HG03108 (cell line): Measurements from ENCODE around the gene ATRX.
"Not testable (repeated sequence)": the region's sequence is repeated elsewhere in the genome, so short reads cannot be mapped to it uniquely, and the experiment has no call there.

Experiments
- ATAC-seq: cut with Tn5 transposase; IDR thresholded peaks from one replicate; pipeline ENCODE4 v1.9.1; 2021; ENCODE audit warnings: moderate library complexity; ENCODE audit not compliant: unreplicated experiment

ATRX gene

GRCh38 chrX:77635373-77635772 lies 150.6 kb downstream of the ATRX start:
- ATAC-seq = no peak

- ATAC-seq = no peak
These were observed 157.6 kb downstream of the ATRX start for GRCh38 chrX:77628294-77629025.

DNA sequence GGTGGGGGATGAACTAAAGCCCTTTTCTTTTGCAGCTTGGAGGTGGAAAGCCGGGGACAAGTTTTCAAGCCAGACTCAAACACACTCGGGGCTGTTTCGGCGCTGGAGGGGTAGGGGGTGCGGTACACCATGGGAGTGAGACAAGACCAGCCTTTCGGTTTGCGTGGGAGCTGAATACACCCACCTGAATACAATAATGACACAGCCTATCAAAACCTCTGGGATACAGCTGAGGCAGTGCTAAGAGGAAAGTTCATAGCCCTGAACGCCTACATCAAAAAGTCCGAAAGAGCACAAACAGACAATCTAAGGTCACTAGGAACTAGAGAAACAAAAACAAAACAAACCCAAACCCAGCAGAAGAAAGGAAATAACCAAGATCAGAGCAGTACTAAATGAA lies 163.3 kb downstream of the ATRX start:
- no peak for ATAC-seq

GRCh38 chrX:77622233-77622632 lies 163.8 kb downstream of the ATRX start:
- no peak for ATAC-seq

- ATAC-seq = not testable (repeated sequence)
These were observed 164.6 kb downstream of the ATRX start for GRCh38 chrX:77621453-77621852.

DNA sequence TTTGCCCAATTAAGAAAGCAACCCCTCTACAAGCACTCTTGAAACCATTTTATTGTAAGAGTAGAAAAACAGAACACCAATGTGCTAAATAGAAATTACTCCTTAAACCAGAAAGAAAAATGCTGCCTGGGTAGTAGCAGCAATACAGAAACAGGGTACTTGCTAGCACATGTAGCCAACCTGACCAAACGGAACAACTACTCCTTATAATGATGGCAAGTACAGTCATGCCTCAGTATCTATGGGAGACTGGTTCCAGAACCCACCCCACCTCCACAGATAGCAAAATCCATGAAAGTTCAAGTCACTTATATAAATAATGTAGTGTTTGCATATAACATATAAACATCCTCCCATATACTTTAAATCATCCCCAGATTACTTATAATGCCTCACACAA lies 168.8 kb downstream of the ATRX start:
- ATAC-seq = no peak

DNA sequence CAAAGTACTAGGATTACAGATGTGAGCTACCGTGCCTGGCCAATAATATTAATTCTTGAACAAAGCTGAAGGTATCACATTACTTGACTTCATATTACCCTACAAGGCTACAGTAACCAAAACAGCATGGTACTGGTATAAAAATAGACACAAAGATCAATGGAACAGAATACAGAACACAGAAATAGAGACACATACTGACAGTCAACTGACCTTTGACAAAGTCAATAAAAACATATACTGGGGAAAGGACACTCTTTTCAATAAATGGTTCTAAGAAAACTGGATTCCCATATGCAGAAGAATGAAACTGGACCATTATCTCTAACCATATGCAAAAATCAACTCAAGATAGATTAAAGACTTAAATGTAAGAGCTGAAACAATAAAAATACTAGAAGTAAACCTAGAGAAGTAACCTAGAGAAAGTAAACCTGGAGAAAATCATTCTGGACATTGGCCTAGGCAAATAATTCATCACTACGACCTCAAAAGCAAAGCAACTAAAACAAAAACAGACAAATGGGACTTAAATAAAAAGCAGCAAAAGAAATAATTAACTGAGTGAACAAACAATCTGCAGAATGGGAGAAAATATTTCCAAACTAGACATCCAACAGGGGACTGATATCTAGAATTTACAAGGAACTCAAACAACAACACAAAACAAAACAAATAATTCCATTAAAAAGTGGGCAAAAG lies 182.2 kb downstream of the ATRX start:
- no peak for ATAC-seq

DNA sequence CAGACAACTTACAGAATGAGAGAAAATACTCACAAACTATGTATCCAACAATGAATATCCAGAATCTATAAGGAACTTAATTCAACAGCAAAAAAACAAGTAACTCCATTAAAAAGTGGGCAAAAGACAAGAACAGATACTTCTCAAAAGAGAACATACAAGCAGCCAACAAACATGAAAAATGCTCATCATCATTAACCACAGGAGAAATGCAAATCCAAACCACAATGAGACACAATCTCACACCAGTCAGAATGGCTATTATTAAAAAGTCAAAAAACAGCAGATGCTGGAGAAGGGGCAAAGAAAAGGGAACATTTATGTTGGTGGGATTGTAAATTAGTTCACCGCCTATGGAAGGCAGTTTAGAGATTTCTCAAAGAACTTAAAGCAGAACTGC lies 188.5 kb downstream of the ATRX start:
- ATAC-seq = no peak

GRCh38 chrX:77597090-77597489 lies 188.9 kb downstream of the ATRX start:
- ATAC-seq = no peak

DNA sequence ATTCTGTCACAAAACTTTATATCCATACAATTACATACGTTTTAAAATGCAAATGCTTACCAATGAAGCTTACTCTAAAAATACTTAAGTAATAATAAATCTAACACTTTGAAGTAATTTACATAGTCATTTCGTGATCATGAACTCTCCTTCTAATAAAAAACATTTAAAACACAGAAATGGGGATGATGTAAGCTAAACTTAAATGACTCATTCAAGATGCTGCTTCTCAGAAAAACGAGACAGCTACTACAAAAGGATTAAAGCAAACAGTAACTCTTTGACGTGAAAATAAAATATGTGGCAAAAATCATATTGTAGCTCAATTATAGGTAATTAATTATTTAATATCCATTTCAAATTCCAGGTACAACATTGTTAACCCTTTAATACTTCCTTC lies 190.2 kb downstream of the ATRX start:
- no peak for ATAC-seq

DNA sequence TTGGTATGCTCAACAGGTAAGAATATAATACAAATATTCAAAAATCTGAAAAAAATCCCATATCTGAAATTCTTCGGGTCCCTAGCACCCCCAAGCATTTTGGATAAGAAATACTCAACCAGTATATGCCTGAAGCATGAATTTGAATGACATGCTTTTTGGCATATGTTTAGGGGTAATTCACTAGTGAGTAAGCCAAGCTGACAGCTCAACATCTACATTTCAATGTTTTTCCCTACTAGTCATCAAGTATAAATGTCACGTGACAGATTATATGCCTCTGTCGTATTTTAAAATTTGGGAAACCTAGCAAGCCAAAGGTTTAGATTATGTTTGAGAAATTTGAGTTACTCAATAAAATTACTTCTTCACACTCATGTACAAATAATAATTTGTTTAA lies 213.7 kb downstream of the ATRX start:
- ATAC-seq = no peak

DNA sequence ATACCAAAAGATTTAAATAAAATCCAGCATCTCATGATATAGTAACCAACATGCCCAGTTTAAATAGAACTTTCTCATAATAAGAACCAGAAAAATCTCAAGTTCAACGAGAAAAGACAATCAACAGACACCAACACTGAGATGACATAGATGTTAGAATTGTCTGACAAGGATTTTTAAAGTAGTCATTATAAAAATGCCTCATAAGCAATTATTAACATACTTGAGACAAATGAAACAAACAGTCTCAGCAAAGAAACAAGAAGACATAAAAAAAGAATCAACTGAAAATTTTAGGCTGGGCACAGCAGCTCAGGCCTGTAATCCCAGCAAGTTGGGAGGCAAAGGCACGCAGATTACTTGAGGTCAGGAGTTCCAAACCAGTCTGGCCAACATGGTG lies 220.7 kb downstream of the ATRX start:
- no peak for ATAC-seq

- ATAC-seq = no peak
These were observed 221.2 kb downstream of the ATRX start for GRCh38 chrX:77564823-77565222.

DNA sequence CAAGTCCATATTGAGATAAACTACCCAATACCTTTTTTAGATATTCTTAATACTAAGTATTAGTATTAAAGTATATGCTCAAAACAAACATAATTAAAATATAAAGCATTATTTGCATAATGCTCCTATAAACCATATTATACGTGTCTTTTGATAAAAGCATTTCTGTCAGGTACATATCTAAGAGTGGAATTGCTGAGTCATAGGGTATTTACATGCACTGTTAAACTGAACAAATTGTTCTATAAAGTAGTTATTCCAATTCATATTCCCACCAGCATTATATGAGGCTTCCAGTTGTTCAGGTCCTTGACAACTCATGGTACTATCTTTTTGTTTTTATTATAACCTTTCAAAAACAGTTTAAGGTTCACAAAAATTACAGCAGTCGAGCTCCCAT lies 224.6 kb downstream of the ATRX start:
- no peak for ATAC-seq

- no peak for ATAC-seq
These were observed 229.7 kb downstream of the ATRX start for GRCh38 chrX:77556276-77556675.

DNA sequence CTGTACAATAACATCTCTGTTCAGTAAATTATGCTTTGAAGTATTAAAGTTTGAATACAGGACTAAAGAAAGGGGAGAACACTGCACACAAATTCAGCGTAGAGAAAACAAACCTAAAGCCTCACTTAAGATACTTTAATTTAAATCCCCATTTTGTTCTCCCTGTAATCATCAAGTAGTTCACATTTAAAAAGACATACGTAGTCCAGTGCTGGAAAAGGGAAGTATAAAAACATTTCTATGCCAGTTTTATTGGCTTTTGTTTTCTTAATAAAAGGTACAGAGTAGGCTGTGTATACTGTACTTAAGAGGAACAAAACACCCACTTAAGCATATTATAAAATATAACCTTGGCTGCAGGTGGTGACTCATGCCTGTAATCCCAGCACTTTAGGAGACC lies 237.3 kb downstream of the ATRX start:
- ATAC-seq = no peak

GRCh38 chrX:77539778-77540177 lies 246.2 kb downstream of the ATRX start:
- ATAC-seq = not testable (repeated sequence)

DNA sequence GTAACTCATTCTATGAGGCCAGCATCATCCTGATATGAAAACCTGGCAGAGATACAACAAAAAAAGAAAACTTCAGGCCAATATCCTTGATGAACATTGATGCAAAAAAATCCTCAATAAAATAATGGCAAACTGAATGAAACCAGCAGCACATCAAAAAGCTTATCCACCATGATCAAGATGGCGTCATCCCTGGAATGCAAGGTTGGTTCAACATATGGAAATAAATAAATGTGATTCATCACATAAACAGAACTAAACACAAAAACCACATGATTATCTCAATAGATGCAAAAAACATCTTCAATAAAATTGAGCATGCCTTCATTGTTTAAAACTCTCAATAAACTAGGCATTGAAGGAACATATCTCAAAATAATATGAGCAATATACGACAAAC lies 254.8 kb downstream of the ATRX start:
- not testable (repeated sequence) for ATAC-seq

GRCh38 chrX:77528034-77528433 lies 258.0 kb downstream of the ATRX start:
- ATAC-seq = no peak

DNA sequence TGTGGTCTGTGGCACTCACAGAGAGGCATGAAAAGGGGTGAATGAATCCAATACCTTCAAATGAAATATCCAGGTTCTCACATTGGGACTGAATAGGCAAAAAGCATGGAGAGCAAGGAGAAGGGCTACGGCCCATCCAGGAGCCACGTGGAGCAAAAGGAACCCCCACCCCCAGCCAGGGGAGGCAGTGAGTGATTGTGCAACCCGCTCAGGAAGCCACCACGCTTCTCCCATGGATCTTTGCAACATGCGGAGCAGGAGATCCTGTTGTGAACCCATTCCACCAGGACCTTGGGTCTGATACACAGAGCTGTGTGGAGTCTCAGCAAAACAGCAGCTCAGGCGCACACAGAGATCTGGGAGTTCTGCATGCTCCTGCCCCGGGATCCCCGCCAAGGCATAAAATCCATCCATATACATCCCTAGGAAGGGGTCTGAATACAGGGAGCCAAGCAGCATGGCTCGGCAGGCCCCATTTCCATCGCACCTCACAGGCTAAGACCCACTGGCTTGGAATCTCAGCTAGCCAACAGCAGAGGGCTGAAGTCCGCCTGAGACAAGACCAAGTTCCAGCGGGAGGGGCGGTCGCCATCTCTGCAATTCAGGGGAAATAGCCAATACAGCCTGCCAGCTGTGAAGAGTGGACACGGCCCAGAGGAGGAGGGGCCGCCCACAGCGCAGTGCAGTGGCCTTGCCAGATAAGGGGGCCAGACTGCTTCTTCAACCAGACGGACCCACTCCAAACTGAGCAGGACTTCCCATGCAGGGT lies 258.6 kb downstream of the ATRX start:
- ATAC-seq = no peak

DNA sequence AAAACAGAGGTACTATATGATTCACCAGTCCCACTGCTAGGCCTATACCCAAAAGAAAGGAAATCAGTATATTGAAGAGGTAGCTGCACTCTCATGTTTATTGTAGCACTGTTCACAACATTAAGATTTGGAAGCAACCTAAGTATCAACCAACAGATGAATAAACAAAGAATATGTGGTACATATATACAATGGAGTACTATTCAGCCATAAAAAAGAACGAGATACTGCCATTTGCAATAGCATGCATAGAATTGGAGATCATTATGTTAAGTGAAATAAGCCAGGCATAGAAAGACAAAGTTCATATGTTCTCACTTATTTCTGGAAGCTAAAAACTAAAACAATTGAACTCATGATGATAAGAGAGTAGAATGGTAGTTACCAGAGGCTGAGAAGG lies 266.3 kb downstream of the ATRX start:
- ATAC-seq = no peak

- no peak for ATAC-seq
These were observed 271.8 kb downstream of the ATRX start for GRCh38 chrX:77514177-77514576.
